GM23248 (cell line): Measurements from ENCODE around the gene LRRC55.

Experiments
- EZH2 ChIP-seq: fragments of 200-600 bp; sonication (generic); IDR thresholded peaks from 2 replicates; pipeline ENCODE4 v1.6.1; 2018; ENCODE audit warnings: antibody characterized with exemption, mild to moderate bottlenecking; ENCODE audit not compliant: insufficient read depth, poor library complexity, severe bottlenecking
- EZH2phosphoT487 ChIP-seq: fragments of 200-600 bp; sonication (generic); IDR thresholded peaks from 2 replicates; pipeline ENCODE4 v1.6.1; 2018; ENCODE audit warnings: antibody characterized with exemption, moderate library complexity, mild to moderate bottlenecking, low read depth; ENCODE audit not compliant: insufficient read depth

GRCh38 chr11:57217053-57217452, 35.3 kb downstream of the LRRC55 start:
- TF ChIP-seq EZH2, result no peak
- no peak for TF ChIP-seq EZH2phosphoT487
